H1 (cell line): Measurements from ENCODE around the gene HNRNPA1. TPM values are rescaled to one million over a fixed set of nuclear protein-coding genes. Genes with fewer than 3 reads are reported as not detected.

ENCODE experiments used
- ATF3 ChIP-seq: IDR thresholded peaks from 2 replicates; pipeline ENCODE4 v1.6.1; 2011; ENCODE audit warnings: low read depth, mild to moderate bottlenecking, low read length; ENCODE audit not compliant: insufficient read depth
- CHD1 ChIP-seq: IDR thresholded peaks from 2 replicates; pipeline ENCODE4 v1.6.1; 2012; ENCODE audit warnings: low read depth, low read length, improper control_type of control experiment
- EZH2 ChIP-seq: fragments of 200-600 bp; sonication (generic); IDR thresholded peaks from 2 replicates; pipeline ENCODE4 v1.7.1; 2012; ENCODE audit warnings: low read depth, mild to moderate bottlenecking, moderate library complexity, low read length, inconsistent platforms; ENCODE audit not compliant: severe bottlenecking
- FOSL1 ChIP-seq: IDR thresholded peaks from 2 replicates; pipeline ENCODE4 v1.6.1; 2011; ENCODE audit warnings: mild to moderate bottlenecking, low read depth, low read length, moderate library complexity; ENCODE audit not compliant: insufficient read depth
- polyA plus RNA-seq, 7 experiments: library from polyadenylated mRNA; depleted of rRNA in 3 of 7; stranded (reverse) in 5 of 7; unstranded in 2 of 7; fragments of >200 nt in 5 of 7; fragments of 200-250 nt in 2 of 7; gene quantifications; 1 replicate in 5 of 7; 2 replicates in 1 of 7; 4 replicates in 1 of 7; pipeline versions ENCODE4 v1.2.1 to v1.2.3, GENCODE V29; 2011 to 2013; ENCODE audit warnings: missing spikeins in 2 of 7, mixed read lengths in 2 of 7
- total RNA-seq: library from RNA; stranded (reverse); fragmentation: NEBNext Ultra II Directional; extraction: Animal tissue kit (Norgen Biotek cat#: 25700); gene quantifications from 2 replicates; pipeline ENCODE4 v1.2.1, GENCODE V29; 2021

HNRNPA1 gene
- total and polyA plus RNA-seq, 2 of the 8 experiments (the other 6 are each of a cell fraction or from before 2014, with no cell fraction given): 835 to 2,738 TPM

GRCh38 chr12:54273981-54274380, 6.5 kb upstream of the HNRNPA1 start (continued):
- no peak for TF ChIP-seq EZH2
- no peak for TF ChIP-seq FOSL1
- no peak for TF ChIP-seq ATF3
- no peak for TF ChIP-seq CHD1
